Neural progenitor cell (in vitro differentiated cells): ENCODE results near the gene SMPD1.

Source experiments
- EZH2 ChIP-seq: fragments of 200-600 bp; sonication (generic); IDR thresholded peaks from 2 replicates; pipeline ENCODE4 v1.6.1; 2017; ENCODE audit warnings: antibody characterized with exemption, mild to moderate bottlenecking, moderate library complexity
- EZH2phosphoT487 ChIP-seq: fragments of 200-600 bp; sonication (generic); IDR thresholded peaks from 2 replicates; pipeline ENCODE4 v1.6.1; 2017; ENCODE audit warnings: antibody characterized with exemption
- TF ChIP-seq, protein P1 (sequence below): fragments of 200-600 bp; sonication (generic); IDR thresholded peaks from 2 replicates; pipeline ENCODE4 v1.5.1; 2017; ENCODE audit warnings: antibody characterized with exemption, mild to moderate bottlenecking

- TF ChIP-seq, protein P1, sequence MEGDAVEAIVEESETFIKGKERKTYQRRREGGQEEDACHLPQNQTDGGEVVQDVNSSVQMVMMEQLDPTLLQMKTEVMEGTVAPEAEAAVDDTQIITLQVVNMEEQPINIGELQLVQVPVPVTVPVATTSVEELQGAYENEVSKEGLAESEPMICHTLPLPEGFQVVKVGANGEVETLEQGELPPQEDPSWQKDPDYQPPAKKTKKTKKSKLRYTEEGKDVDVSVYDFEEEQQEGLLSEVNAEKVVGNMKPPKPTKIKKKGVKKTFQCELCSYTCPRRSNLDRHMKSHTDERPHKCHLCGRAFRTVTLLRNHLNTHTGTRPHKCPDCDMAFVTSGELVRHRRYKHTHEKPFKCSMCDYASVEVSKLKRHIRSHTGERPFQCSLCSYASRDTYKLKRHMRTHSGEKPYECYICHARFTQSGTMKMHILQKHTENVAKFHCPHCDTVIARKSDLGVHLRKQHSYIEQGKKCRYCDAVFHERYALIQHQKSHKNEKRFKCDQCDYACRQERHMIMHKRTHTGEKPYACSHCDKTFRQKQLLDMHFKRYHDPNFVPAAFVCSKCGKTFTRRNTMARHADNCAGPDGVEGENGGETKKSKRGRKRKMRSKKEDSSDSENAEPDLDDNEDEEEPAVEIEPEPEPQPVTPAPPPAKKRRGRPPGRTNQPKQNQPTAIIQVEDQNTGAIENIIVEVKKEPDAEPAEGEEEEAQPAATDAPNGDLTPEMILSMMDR, result no peak
- TF ChIP-seq EZH2 (no peak), EZH2phosphoT487 (no peak)
Measured at GRCh38 chr11:6388748-6389147, 1.5 kb upstream of the SMPD1 start.
